ENCODE measurements around the gene ANKRD18A.

Gene ANKRD18A

GRCh38 chr9:38620483-38621433, at the start of gene ANKRD18A:
Gene ANKRD18A, minus strand, starts transcription at chr9:38620596. Its CDS starts 311 bp downstream, at chr9:38620285.
- DNase-seq: peak; percentile 81

- DNase-seq: no peak
Measured at GRCh38 chr9:38668791-38669466, 48.5 kb upstream of the ANKRD18A start.

- no peak for DNase-seq
Measured at GRCh38 chr9:38662763-38663593, 42.6 kb upstream of the ANKRD18A start.

GRCh38 chr9:38659538-38659937, 39.1 kb upstream of the ANKRD18A start:
- DNase-seq: no peak

GRCh38 chr9:38656896-38657295, 36.5 kb upstream of the ANKRD18A start:
- DNase-seq: no peak

- DNase-seq: no peak
Measured at GRCh38 chr9:38652486-38652885, 32.1 kb upstream of the ANKRD18A start.

GRCh38 chr9:38652044-38652443, 31.6 kb upstream of the ANKRD18A start:
- DNase-seq: no peak

- no peak for DNase-seq
Measured at GRCh38 chr9:38651400-38652042, 31.1 kb upstream of the ANKRD18A start.

- DNase-seq: no peak
Measured at GRCh38 chr9:38650564-38650963, 30.2 kb upstream of the ANKRD18A start.

GRCh38 chr9:38649731-38650363, 29.5 kb upstream of the ANKRD18A start:
- no peak for DNase-seq

GRCh38 chr9:38644601-38645000, 24.2 kb upstream of the ANKRD18A start:
- DNase-seq: no peak

- DNase-seq: no peak
Measured at GRCh38 chr9:38643815-38644173, 23.4 kb upstream of the ANKRD18A start.

GRCh38 chr9:38642951-38643814, 22.8 kb upstream of the ANKRD18A start:
- no peak for DNase-seq

- no peak for DNase-seq
Measured at GRCh38 chr9:38641985-38642864, 21.8 kb upstream of the ANKRD18A start.

- DNase-seq: no peak
Measured at GRCh38 chr9:38641142-38641541, 20.7 kb upstream of the ANKRD18A start.

- no peak for DNase-seq
Measured at GRCh38 chr9:38639577-38639940, 19.2 kb upstream of the ANKRD18A start.

GRCh38 chr9:38638881-38639576, 18.6 kb upstream of the ANKRD18A start:
- DNase-seq: no peak

GRCh38 chr9:38634315-38634714, 13.9 kb upstream of the ANKRD18A start:
- DNase-seq: no peak

GRCh38 chr9:38629511-38629910, 9.1 kb upstream of the ANKRD18A start:
- DNase-seq: no peak

- DNase-seq: no peak
Measured at GRCh38 chr9:38626006-38626405, 5.6 kb upstream of the ANKRD18A start.
